Large intestine (tissue), 3 donors: ENCODE data around the gene STOX2. TPM values are rescaled to one million over a fixed set of nuclear protein-coding genes. Genes with fewer than 3 reads are reported as not detected.

Source experiments
- DNase-seq, 2 donors: peaks; one replicate each; pipeline versions ENCODE4 v3.0.0 to v3.0.0-alpha.2; 2013
- H3K27ac ChIP-seq: one replicate; pipeline ENCODE4 v1.5.1; 2013; ENCODE audit warnings: low read length
- H3K27me3 ChIP-seq: 2 replicates; pipeline ENCODE4 v1.6.1; 2013; ENCODE audit warnings: low read length; ENCODE audit not compliant: control insufficient read depth, insufficient read depth
- H3K36me3 ChIP-seq: 2 replicates; pipeline ENCODE4 v1.6.1; 2013; ENCODE audit warnings: low read length; ENCODE audit not compliant: control insufficient read depth, insufficient read depth
- H3K4me1 ChIP-seq: one replicate; pipeline ENCODE4 v1.6.1; 2013; ENCODE audit warnings: low read length; ENCODE audit not compliant: control insufficient read depth, insufficient read depth
- H3K4me3 ChIP-seq: one replicate; pipeline ENCODE4 v1.5.1; 2013; ENCODE audit warnings: low read length
- H3K9me3 ChIP-seq: one replicate; pipeline ENCODE4 v1.6.1; 2013; ENCODE audit warnings: mild to moderate bottlenecking, low read depth, low read length, moderate library complexity; ENCODE audit not compliant: control insufficient read depth
- WGBS: methylation state at CpG from one replicate; pipeline ENCODE4 v1.1.5; 2013; ENCODE audit warnings: low lambda C conversion rate; ENCODE audit not compliant: insufficient coverage; 5-methylcytosine and 5-hydroxymethylcytosine counted together
- polyA plus RNA-seq: library from polyadenylated mRNA; unstranded; fragments of 120-200 nt; gene quantifications from one replicate; pipeline ENCODE4 v1.2.1, GENCODE V29; 2013

Gene STOX2
- polyA plus RNA-seq, 1 donor, result 4.4 TPM

DNA sequence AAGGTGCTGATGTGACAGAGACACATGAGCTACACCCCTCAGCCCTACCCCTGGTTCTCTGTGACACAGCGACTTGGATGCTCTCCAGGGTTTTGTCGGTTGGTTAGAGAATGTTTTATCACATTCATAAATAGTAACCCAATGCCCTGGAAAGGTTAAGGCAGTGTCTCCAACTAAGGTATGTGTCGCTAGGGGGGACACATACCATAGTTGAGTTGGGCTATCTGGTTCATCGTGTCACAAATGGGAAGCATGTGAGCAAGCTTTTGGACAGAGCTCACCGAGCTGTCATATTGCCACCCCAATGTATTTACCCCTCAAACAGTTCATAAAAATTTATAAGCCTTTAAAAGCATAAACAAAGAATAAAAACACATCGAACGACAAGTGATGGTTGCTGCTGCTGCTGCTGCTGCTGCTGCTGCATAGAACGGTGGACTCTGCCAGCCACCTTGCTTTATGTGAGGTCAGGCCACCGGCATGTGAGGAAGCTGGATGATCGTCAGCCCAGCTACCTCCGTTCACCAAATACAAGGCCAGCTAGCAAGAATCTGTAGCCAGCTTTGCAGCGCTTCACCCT, 55.9 kb downstream of the STOX2 start:
- Histone ChIP-seq H3K4me3 (no peak overlapping the region), H3K4me1 (no peaks in the 10 kb centered on the region), H3K27ac (no peak overlapping the region), H3K36me3 (no peaks in the 10 kb centered on the region), H3K9me3 (no peaks in the 10 kb centered on the region), H3K27me3 (peaks cover 7% of the 10 kb centered on the region)
- no CpG with 5 or more reads among the region's 12 CpGs for WGBS
- DNase-seq, result no peak

DNA sequence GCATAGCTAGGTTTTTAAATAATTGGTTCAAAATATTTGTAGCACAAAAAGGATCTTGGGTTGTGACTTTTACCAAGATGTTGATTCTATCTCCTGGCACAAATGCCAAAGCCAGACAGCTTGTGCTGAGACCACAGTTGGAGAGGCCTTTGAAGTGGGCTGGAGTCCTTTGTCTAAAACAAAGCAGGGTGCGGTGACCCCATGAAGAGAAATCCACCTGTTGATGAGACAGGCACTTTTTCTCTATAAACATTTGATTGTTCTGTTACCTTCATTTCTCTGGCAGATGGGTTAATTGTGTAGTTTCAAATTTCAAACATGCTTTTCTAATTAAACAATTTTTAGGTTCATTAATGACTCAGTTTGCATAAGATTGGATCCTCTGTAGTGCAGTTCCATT, 56.7 kb downstream of the STOX2 start:
- DNase-seq, result no peak
- Histone ChIP-seq H3K4me3 (no peak overlapping the region), H3K4me1 (no peaks in the 10 kb centered on the region), H3K36me3 (no peaks in the 10 kb centered on the region), H3K27ac (no peak overlapping the region), H3K27me3 (peaks cover 7% of the 10 kb centered on the region), H3K9me3 (no peaks in the 10 kb centered on the region)
- no CpG with 5 or more reads among the region's 1 CpG for WGBS

GRCh38 chr4:183962419-183962818, 57.3 kb downstream of the STOX2 start:
- H3K27me3 ChIP-seq, result peaks cover 7% of the 10 kb centered on the region
- H3K36me3 ChIP-seq, result no peaks in the 10 kb centered on the region
- DNase-seq, result no peak
- no peak overlapping the region for H3K27ac ChIP-seq
- H3K4me3 ChIP-seq, result no peak overlapping the region
- 90% methylated on average over 2 of the region's 2 CpGs for WGBS
- H3K9me3 ChIP-seq, result no peaks in the 10 kb centered on the region
- no peaks in the 10 kb centered on the region for H3K4me1 ChIP-seq

- Histone ChIP-seq H3K36me3 (no peaks in the 10 kb centered on the region), H3K4me1 (no peaks in the 10 kb centered on the region), H3K4me3 (no peak overlapping the region), H3K27me3 (peaks cover 2% of the 10 kb centered on the region), H3K9me3 (no peaks in the 10 kb centered on the region), H3K27ac (no peak overlapping the region)
- 100% methylated on average over 1 of the region's 8 CpGs for WGBS
- DNase-seq, result no peak
Observed at GRCh38 chr4:183966371-183966770, 61.3 kb downstream of the STOX2 start.

DNA sequence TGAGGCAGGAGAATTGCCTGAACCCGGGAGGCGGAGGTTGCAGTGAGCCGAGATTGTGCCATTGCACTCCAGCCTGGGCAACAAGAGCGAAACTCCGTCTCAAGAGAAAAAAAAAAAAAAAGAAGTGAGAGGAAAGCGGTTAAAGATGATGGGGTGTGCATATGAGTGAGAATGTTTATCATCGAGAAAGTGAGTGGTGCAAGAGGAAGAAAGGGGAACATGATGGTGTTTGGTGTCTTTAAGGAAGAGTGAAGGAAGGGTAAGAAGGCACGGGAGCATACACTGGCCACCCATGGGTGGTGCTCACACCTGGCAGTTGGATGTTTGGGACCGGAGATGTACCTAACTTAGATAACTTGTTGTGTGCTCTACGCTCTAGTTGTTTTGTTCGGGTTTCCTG, 62.2 kb downstream of the STOX2 start:
- no peak for DNase-seq
- no peak overlapping the region for H3K4me3 ChIP-seq
- 95% methylated on average over 5 of the region's 11 CpGs for WGBS
- H3K36me3 ChIP-seq, result no peaks in the 10 kb centered on the region
- H3K9me3 ChIP-seq, result no peaks in the 10 kb centered on the region
- no peak overlapping the region for H3K27ac ChIP-seq
- H3K4me1 ChIP-seq, result no peaks in the 10 kb centered on the region
- no peaks in the 10 kb centered on the region for H3K27me3 ChIP-seq

DNA sequence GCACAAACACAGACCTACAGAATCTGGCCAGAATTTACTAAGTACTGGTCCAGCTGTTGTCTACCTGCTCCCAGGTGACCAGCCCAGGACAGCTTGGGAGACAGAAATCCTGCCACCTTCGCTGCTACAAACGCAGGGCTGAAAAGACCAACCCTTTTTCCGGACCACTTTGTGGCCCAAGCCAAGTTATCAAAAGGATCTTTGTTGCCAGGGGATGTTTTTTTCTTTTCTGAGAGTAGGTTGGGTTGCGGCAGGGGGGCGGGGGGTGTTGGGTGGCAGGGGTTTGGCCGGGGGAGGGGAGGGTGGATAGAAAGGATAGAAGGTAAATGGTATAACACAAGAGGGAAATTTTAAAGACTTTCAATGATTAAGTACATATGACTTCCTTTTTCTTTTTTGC, 63.4 kb downstream of the STOX2 start:
- Histone ChIP-seq H3K4me1 (no peaks in the 10 kb centered on the region), H3K36me3 (no peaks in the 10 kb centered on the region), H3K27me3 (no peaks in the 10 kb centered on the region), H3K9me3 (no peaks in the 10 kb centered on the region), H3K4me3 (no peak overlapping the region), H3K27ac (no peak overlapping the region)
- no peak for DNase-seq
- WGBS, result no CpG with 5 or more reads among the region's 6 CpGs

- Histone ChIP-seq H3K27me3 (no peaks in the 10 kb centered on the region), H3K27ac (no peak overlapping the region), H3K4me3 (no peak overlapping the region), H3K9me3 (no peaks in the 10 kb centered on the region), H3K4me1 (no peaks in the 10 kb centered on the region), H3K36me3 (no peaks in the 10 kb centered on the region)
- WGBS, result 89% methylated on average over 5 of the region's 5 CpGs
- no peak for DNase-seq
Observed at GRCh38 chr4:183968931-183969330, 63.8 kb downstream of the STOX2 start.

- no peaks in the 10 kb centered on the region for H3K9me3 ChIP-seq
- no peak overlapping the region for H3K27ac ChIP-seq
- WGBS, result no CpG with 5 or more reads among the region's 4 CpGs
- DNase-seq, result no peak
- H3K4me3 ChIP-seq, result no peak overlapping the region
- H3K36me3 ChIP-seq, result no peaks in the 10 kb centered on the region
- H3K4me1 ChIP-seq, result no peaks in the 10 kb centered on the region
- no peaks in the 10 kb centered on the region for H3K27me3 ChIP-seq
Observed at GRCh38 chr4:183969596-183969995, 64.5 kb downstream of the STOX2 start.

GRCh38 chr4:183971929-183972490, 66.9 kb downstream of the STOX2 start:
- Histone ChIP-seq H3K4me1 (no peaks in the 10 kb centered on the region), H3K27ac (no peak overlapping the region), H3K9me3 (no peaks in the 10 kb centered on the region), H3K27me3 (no peaks in the 10 kb centered on the region), H3K36me3 (no peaks in the 10 kb centered on the region), H3K4me3 (no peak overlapping the region)
- WGBS, result no CpG with 5 or more reads among the region's 9 CpGs
- DNase-seq, result peak; percentile 17 to 38

DNA sequence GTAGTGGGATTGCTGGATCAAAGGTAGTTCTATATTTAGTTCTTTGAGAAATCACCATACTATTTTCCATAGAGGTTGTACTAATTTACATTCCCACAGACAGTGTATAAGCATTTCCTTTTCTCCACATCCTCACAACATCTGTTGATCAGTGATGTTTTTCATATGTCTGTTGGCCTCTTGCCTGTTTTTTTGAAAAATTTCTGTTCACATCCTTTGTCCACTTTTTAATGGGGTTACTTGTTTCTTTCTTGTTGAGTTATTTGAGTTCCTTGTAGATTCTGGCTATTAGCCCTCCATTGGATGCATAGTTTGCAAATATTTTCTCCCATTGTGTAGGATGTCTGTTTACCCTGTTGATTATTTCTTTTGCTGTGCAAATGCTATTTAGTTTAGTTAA, 72.6 kb downstream of the STOX2 start:
- DNase-seq, result no peak
- H3K27me3 ChIP-seq, result no peaks in the 10 kb centered on the region
- no peaks in the 10 kb centered on the region for H3K4me1 ChIP-seq
- H3K36me3 ChIP-seq, result no peaks in the 10 kb centered on the region
- H3K9me3 ChIP-seq, result no peaks in the 10 kb centered on the region
- no peak overlapping the region for H3K4me3 ChIP-seq
- no peak overlapping the region for H3K27ac ChIP-seq

GRCh38 chr4:183984566-183984965, 79.5 kb downstream of the STOX2 start:
- no peak overlapping the region for H3K27ac ChIP-seq
- H3K36me3 ChIP-seq, result no peaks in the 10 kb centered on the region
- no peak overlapping the region for H3K4me3 ChIP-seq
- H3K4me1 ChIP-seq, result peaks cover 5% of the 10 kb centered on the region
- no peaks in the 10 kb centered on the region for H3K9me3 ChIP-seq
- 88% methylated on average over 3 of the region's 13 CpGs for WGBS
- no peak for DNase-seq
- H3K27me3 ChIP-seq, result no peaks in the 10 kb centered on the region
